Mononuclear cell (primary cell): ENCODE data around the gene IL4R. TPM values are rescaled to one million over a fixed set of nuclear protein-coding genes. Genes with fewer than 3 reads are reported as not detected.
A peak's percentile ranks its signal among the peaks of the same experiment; 100 is the strongest.

Experiments used
- H3K27me3 ChIP-seq: 2 replicates; pipeline ENCODE4 v1.6.0; 2011; ENCODE audit warnings: low read length, control low read depth; ENCODE audit not compliant: insufficient read depth
- H3K4me1 ChIP-seq: 2 replicates; pipeline ENCODE4 v1.5.1; 2011; ENCODE audit warnings: mild to moderate bottlenecking, low read length, control low read depth; ENCODE audit not compliant: insufficient read depth
- H3K4me3 ChIP-seq: 2 replicates; pipeline ENCODE4 v1.5.1; 2011; ENCODE audit warnings: mild to moderate bottlenecking, low read length, moderate library complexity
- H3K9me3 ChIP-seq: 2 replicates; pipeline ENCODE4 v1.5.1; 2011; ENCODE audit warnings: low read depth, mild to moderate bottlenecking, control low read depth, low read length
- total RNA-seq: library from RNA; depleted of rRNA; stranded (reverse); fragments of >200 nt; gene quantifications from one replicate; pipeline ENCODE4 v1.2.3, GENCODE V29; 2012

IL4R gene
- total RNA-seq, 1 donor = 103 TPM

DNA sequence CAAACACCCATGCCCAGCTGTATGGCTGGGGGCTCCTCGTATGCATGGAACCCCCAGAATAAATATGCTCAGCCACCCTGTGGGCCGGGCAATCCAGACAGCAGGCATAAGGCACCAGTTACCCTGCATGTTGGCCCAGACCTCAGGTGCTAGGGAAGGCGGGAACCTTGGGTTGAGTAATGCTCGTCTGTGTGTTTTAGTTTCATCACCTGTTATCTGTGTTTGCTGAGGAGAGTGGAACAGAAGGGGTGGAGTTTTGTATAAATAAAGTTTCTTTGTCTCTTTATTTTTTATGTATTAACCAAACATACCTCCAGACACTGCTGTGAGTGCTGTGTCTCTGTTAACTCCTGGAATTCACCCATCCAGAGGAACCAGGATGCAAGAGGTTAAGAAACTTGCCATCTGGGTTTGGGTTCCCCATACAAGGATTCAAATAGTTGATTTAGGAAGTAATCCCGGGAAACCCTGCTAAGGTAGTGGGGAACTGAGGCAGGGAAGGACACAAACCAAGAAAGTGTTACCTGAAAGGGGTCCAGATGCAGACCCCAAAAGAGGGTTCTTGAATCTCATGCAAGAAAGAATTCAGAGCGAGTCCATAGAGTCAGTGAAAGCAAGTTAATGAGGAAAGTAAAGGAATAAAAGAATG is 50.8 kb downstream of the IL4R start:
- no peak overlapping the region for H3K4me3 ChIP-seq
- H3K4me1 ChIP-seq = peaks cover 33% of the 10 kb centered on the region
- no peaks in the 10 kb centered on the region for H3K27me3 ChIP-seq
- H3K9me3 ChIP-seq = no peaks in the 10 kb centered on the region

DNA sequence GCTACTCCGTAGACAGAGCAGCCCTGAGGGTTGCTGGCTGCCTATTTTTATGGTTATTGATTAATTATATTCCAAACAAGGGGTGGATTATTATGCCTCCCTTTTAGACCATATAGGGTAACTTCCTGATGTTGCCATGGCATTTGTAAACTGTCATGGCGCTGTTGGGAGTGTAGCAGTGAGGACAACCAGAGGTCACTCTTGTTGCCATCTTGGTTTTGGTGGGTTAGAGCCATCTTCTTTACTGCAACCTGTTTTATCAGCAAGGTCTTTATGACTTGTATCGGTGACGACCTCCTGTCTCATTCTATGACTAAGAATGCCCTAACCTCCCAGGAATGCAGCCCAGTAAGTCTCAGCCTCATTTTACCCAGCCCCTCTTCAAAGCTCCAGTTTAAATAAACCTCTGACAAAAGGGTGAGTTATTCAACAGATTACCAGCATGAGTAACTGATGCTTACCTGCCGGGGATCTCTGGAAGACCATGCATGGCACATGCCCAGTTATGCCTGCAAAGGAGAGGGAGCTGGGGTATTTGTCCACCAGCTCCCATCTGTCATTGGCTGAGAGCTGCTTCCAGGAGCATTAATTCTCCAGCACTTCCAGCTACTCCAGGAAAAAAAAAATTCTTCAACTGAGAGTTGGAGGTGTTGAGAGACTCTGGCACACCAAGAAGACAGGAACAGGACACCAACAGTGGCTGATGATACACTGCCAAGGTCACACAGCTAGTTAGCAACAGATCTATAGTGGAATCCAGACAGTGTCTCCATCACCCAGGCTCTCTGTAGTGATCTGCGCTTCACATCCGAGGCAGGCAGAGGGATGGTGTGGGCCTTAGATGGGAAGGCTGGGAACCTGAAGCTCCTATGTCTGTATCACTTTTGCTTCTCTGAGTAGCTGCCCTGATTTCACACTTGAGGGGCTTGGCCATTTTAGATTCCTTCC is 51.6 kb downstream of the IL4R start:
- H3K4me1 ChIP-seq = peaks cover 33% of the 10 kb centered on the region

DNA sequence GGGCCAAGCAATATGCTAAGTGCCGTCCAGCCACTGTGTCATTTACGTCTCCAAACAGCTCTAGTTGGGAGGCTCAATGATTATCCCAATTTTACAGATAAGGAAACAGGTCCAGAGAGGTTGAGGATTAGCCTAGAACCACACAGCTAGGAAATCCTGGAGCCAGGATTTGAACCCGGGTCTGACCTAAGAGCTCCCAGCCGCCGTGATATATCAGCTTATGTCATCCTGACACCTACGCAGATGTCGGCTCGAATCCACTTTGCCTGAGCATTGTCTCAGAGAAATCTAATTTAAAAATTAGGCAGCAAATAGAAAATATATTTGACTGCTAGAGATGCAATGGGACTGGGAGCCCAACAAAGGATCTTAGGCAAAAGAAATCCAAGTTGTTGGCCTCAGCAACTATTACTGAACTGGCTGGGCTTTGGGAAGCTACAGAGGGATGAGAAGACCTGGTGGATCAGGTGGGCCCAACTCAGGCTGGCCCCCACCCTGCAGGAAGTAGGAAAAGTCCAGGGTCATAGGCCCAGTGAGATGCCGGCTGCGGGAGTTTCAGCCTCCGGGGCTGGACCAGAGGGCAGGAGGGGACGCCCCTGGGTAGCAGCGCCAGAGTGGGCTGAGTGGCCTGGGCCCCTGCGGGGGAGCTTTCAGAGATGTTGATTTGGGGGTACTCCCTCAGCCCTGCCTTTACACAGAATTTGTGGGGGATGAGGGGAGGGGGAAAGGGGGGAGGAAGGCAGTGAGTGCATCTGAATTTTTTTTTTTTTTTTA is 53.1 kb downstream of the IL4R start:
- Histone ChIP-seq H3K4me3 (no peak overlapping the region), H3K4me1 (peaks cover 36% of the 10 kb centered on the region), H3K9me3 (no peaks in the 10 kb centered on the region), H3K27me3 (no peaks in the 10 kb centered on the region)

More for the DNA sequence above, 51.6 kb downstream of the IL4R start:
- Histone ChIP-seq H3K4me3 (no peak overlapping the region), H3K9me3 (no peaks in the 10 kb centered on the region), H3K27me3 (no peaks in the 10 kb centered on the region)

DNA sequence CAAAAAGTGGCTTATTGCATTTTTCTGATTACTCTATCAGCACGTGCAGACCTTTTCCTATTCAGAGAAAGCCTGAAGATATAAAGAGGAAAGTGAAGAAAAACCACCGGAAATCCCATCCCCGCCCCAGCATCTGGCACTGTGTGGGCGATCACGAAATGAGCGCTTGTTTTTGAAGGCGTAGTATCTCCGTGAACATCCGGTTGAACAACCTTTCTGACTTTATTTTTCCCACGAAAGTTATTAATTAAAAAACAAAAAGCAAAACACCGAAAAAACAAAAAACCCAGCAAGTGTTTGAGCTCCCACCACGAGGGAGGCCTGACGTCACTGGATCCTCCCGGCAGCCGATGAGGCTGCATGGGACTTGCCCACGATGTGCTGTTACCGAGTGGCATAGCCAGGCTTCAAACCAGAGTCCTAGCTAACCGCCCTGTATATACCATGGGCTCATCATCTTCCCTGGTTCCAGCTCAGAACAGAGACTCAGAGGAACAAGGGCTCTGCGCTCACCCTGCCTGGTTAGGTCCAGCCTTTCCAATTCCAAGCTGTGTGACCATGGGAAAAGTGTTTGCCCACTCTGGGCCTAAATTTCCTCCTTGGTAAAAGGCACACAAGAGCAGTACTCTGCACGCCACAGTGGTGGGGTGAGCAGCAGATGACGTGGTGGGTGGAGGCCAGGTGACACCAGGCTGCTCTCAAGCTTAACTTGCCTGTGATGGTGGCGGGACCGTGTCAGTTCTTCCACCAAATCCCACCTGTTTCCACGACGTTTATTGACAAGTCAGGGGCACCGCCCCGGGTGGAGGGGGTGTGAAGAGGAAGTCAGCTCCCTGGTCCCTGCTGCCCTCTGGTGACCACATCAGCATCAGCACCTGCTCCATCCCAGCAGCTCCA is 53.9 kb downstream of the IL4R start:
- Histone ChIP-seq H3K9me3 (no peaks in the 10 kb centered on the region), H3K27me3 (no peaks in the 10 kb centered on the region), H3K4me3 (peak overlapping the region; percentile 7), H3K4me1 (peaks cover 44% of the 10 kb centered on the region)

DNA sequence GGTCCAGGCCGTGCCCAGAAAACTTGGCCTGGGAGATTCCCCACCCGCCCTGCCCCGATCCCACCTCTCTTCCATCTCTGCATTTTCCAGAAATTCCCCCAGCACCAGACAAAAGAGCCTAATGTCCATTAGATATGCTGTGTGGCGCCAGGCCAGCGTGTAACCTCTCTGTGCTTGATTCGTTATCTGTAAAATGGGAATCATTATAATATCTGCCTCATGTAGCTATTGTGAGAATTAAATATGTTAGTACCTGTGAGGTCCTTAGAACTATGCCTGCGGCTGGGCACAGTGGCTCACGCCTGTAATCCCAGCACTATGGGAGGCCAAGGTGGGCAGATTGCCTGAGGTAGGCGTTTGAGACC is 54.6 kb downstream of the IL4R start:
- Histone ChIP-seq H3K4me1 (peaks cover 50% of the 10 kb centered on the region), H3K4me3 (no peak overlapping the region), H3K9me3 (no peaks in the 10 kb centered on the region)

DNA sequence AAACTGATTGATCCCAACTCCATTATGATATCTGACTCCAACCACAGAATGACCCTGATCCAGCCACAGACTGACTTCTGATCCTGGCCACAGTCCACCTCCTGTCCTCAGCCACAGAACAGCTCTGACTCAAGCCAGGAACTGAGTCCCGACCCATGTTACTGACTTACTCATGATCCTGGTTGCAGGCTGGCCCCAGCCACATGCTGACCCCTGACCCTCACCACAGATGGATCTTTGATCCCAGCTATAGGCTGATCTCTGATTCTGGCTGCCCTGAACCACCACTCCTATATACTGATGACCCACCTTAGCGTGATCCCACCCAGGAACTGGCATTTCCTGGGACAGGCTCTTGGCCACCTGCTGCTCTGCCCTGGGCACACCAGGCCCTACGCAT is 56.0 kb downstream of the IL4R start:
- Histone ChIP-seq H3K4me3 (no peak overlapping the region), H3K4me1 (peaks cover 59% of the 10 kb centered on the region), H3K27me3 (no peaks in the 10 kb centered on the region), H3K9me3 (no peaks in the 10 kb centered on the region)

More for the DNA sequence above, 54.6 kb downstream of the IL4R start:
- no peaks in the 10 kb centered on the region for H3K27me3 ChIP-seq

DNA sequence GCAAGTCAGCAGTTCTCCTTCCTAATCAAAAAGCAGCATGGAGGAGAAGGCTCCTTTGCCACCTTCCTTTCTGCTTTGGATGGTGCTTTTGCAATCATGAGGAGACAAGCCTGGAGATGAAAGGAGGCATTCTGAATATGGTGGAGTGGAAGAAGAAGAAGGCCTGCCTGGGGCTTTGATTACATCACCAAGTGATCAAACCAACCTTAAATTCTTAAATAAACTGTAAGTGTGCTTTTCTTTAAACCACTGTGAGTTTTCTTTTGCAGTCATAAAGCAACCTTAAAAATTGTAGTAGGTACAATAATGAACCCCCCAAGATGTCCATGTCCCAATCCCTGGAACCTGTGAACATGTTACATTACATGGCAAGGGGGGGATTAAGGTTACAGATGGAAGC is 56.5 kb downstream of the IL4R start:
- Histone ChIP-seq H3K4me3 (no peak overlapping the region), H3K27me3 (no peaks in the 10 kb centered on the region), H3K4me1 (peaks cover 64% of the 10 kb centered on the region), H3K9me3 (no peaks in the 10 kb centered on the region)

DNA sequence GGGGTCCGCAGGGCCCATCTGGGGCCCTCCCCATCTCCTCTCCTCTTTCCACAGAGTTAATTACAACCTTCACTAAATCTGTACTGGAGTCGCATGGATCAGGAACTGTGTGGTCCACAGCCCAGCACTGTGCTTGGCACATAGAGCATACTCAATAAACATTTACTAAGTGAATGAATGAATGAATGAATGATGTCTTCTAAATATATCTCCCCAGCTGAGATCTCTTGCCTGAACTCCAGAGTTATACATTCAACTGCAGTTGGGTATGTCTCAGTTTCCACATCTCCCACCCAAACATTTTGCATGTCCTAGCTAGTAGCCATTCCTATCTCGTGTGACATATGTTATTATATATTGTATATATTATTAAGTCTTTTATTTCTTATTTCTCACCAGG is 59.5 kb downstream of the IL4R start:
- Histone ChIP-seq H3K4me1 (peaks cover 75% of the 10 kb centered on the region), H3K27me3 (no peaks in the 10 kb centered on the region), H3K9me3 (no peaks in the 10 kb centered on the region), H3K4me3 (no peak overlapping the region)

DNA sequence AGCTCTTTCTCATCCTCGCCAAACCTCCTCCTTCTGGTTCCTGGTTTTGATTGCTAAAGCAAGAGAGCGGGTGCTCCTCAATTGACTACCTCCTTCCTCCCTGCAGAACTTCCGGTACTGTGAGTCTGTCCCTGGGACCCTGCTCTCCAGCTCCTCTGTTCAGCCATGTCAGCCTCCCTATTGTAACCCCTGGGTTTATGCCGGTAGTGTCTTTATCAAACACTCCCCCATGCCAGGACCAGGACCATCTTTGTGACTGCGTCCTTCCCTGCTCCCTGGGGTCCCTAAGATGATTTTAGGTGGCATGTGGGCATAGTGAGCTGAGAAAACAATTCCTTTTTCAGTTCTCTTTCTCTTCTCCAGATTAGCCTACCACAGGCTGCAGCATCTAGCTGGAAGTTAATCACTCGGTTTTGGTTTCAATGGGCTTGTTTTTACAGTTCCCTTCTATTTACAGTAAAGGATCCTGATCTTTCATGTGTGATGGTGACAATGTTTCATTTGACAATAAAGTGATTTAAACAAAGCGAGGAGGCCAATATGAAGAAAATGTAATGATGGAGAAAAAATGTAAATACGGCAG is 60.5 kb downstream of the IL4R start:
- no peaks in the 10 kb centered on the region for H3K9me3 ChIP-seq
- no peak overlapping the region for H3K4me3 ChIP-seq
- no peaks in the 10 kb centered on the region for H3K27me3 ChIP-seq
- H3K4me1 ChIP-seq = peaks cover 78% of the 10 kb centered on the region

DNA sequence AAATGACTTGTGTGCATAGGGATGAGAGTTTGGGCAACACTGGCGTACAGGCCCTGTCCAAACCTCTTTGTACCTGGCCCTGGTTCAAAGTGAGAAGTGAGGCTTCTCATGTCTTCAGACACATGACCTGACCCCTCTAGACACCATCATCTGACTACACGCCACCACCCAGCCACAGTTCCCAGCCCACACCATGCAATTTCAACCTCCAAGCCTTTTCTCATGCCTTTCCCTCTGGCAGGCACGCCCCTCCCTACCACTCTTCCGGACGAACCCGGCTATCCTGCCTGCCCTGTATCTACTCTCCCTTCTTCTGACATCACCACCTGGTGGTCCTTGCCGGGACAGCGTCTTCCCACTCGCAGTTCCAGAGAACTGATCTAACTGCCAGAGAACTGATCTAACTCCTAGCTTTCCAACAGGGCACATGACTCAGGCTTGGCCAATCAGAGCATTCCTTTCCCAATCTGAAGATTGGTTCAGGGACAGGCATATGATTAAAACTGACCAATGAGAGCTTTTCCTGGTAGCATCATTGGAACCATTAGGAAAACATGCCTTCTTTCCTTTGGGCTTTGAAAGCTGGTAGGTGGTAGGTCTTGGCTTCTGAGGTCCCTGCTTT is 61.1 kb downstream of the IL4R start:
- peaks cover 82% of the 10 kb centered on the region for H3K4me1 ChIP-seq
- H3K27me3 ChIP-seq = no peaks in the 10 kb centered on the region
- H3K9me3 ChIP-seq = no peaks in the 10 kb centered on the region
- H3K4me3 ChIP-seq = peak overlapping the region; percentile 12

DNA sequence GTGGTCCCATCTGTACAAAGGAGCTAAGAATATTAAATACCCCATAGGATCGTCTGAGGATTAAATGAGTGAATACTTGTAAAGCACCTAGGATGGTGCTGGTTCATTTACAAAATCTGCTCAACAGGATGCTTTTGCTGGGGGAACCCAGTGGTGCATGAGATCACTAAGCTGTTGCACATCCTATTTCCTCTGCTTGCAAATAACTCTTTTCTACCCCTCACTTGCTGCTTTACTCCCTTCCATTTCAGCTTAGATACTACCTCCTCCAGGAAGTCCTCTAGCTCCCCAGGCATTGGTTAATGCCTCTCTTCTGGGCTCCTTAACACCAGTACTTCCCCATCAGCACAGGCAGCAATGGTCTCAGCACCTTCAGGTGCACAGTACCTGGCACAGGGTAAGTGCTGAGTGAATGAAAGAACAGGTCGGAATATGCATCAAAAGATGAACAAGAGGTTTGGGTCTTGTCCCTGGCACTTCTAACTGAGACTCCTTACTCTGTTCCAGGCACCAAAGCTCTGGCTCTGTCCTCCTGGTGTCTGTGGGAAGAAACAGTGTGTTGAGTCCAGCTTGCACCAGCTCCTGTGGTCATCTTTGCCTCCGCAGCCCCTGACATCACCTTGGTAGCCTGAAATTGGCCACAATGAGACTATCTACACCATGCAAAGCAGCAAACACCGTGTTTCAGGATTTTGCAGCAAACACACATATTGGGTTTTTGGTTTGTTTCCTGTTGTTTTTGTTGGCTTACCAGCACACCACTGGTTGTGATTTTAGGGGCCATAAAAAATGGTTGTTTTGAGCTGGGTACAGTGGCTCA is 64.1 kb downstream of the IL4R start:
- peaks cover 71% of the 10 kb centered on the region for H3K4me1 ChIP-seq
- H3K27me3 ChIP-seq = no peaks in the 10 kb centered on the region
- no peak overlapping the region for H3K4me3 ChIP-seq
- no peaks in the 10 kb centered on the region for H3K9me3 ChIP-seq

DNA sequence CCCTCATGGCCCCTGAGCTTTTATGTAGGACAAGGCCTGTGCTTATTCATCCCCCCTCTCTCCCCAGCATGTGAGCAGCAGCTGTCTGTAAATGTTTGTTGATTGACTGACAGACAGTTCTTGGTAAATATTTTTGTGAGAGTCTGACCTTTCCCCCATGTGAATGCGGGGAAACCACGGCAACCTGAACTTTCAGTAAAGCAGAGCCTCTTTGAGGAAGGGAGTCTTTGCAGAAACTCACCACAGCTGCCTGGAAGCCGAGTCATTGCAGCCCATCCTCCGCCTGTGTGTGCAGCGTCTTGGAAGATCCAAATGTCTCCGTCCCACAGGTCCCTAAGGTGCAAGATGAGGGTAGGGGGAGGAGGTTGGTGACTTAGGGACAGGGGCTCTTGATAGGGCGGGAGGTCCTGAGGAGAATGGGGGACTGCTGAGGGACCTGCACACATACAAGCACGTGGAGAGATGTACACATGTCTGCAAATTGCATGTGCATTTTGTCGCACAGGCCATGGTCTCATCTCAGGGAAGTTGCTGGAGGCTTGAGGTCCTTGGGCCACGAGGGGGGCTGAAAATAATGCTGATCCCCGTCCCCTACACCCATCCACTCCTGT is 65.2 kb downstream of the IL4R start:
- H3K9me3 ChIP-seq = no peaks in the 10 kb centered on the region
- peaks cover 71% of the 10 kb centered on the region for H3K4me1 ChIP-seq
- H3K4me3 ChIP-seq = no peak overlapping the region
- no peaks in the 10 kb centered on the region for H3K27me3 ChIP-seq

DNA sequence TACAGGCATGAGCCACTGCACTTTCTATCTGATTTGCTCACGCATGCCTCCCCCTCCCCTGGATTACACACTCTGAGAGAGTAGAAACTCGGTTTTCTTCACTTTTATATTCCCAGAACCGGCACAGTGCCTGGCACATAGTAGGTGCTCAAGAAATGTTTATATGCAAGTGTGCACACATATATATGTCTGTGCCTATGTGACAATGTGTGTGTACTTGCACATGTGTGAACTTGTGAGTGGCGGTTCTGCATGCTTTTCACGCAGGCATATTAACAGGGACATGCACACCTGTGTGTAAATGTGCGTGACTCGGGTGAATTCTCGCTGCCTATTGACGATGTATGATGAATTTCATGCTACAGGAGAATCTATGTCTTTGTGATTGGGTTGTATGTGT is 66.1 kb downstream of the IL4R start:
- H3K9me3 ChIP-seq = no peaks in the 10 kb centered on the region
- no peaks in the 10 kb centered on the region for H3K27me3 ChIP-seq
- no peak overlapping the region for H3K4me3 ChIP-seq
- peaks cover 71% of the 10 kb centered on the region for H3K4me1 ChIP-seq
